ENCODE data around the gene PRXL2A.

- TF ChIP-seq CTCF (IDR thresholded peaks at IDR 0.05) (no peak), POLR2AphosphoS5 (IDR thresholded peaks at IDR 0.05) (no peak)
Observed at GRCh38 chr10:80379701-80380100, 28.6 kb upstream of the PRXL2A start.
